Liver (tissue), 9 donors: ENCODE results near the gene INSC. TPM values are rescaled to one million over a fixed set of nuclear protein-coding genes. Genes with fewer than 3 reads are reported as not detected.

ENCODE experiments used
- DNase-seq: peaks from one replicate; pipeline ENCODE4 v3.0.0-alpha.2; 2017; ENCODE audit warnings: low spot score
- H3K27ac ChIP-seq, 2 donors: one replicate each; pipeline ENCODE4 v1.7.0; 2013; ENCODE audit warnings: inconsistent platforms in 2 of 2, low read length in 2 of 2, control low read depth in 1 of 2, low read depth in 1 of 2, mild to moderate bottlenecking in 1 of 2
- H3K27me3 ChIP-seq, 4 donors: one replicate each; pipeline versions ENCODE4 v1.6.1 to v1.7.0; 2013; ENCODE audit warnings: low read length in 3 of 4, inconsistent platforms in 1 of 4, mild to moderate bottlenecking in 1 of 4, moderate library complexity in 1 of 4; ENCODE audit not compliant: control insufficient read depth in 4 of 4, insufficient read depth in 4 of 4
- H3K36me3 ChIP-seq, 4 donors: one replicate each; pipeline versions ENCODE4 v1.6.1 to v1.7.0; 2013; ENCODE audit warnings: low read length in 3 of 4, mild to moderate bottlenecking in 3 of 4, low read depth in 1 of 4, moderate library complexity in 1 of 4; ENCODE audit not compliant: control insufficient read depth in 4 of 4, insufficient read depth in 3 of 4
- H3K4me1 ChIP-seq, 4 donors: one replicate each; pipeline versions ENCODE4 v1.6.1 to v1.7.0; 2013; ENCODE audit warnings: low read length in 3 of 4, mild to moderate bottlenecking in 3 of 4, moderate library complexity in 1 of 4; ENCODE audit not compliant: control insufficient read depth in 4 of 4, insufficient read depth in 4 of 4
- H3K4me3 ChIP-seq, 3 donors: one replicate each; pipeline versions ENCODE4 v1.6.1 to v1.7.0; 2013; ENCODE audit warnings: low read length in 3 of 3, control low read depth in 1 of 3, low read depth in 1 of 3, mild to moderate bottlenecking in 1 of 3
- H3K9ac ChIP-seq, 2 donors: one replicate each; pipeline ENCODE4 v1.7.0; 2013; ENCODE audit warnings: low read length in 2 of 2, mild to moderate bottlenecking in 2 of 2, moderate library complexity in 2 of 2, control low read depth in 1 of 2, low read depth in 1 of 2
- H3K9me3 ChIP-seq, 4 donors: one replicate each; pipeline versions ENCODE4 v1.6.1 to v1.7.0; 2013; ENCODE audit warnings: low read length in 3 of 4; ENCODE audit not compliant: control insufficient read depth in 4 of 4
- EGR1 ChIP-seq, 2 donors: IDR thresholded peaks; 2 replicates each; pipeline ENCODE4 v1.6.1; 2016 to 2018; ENCODE audit warnings: antibody characterized with exemption in 2 of 2, low read depth in 2 of 2
- FOXA1 ChIP-seq: IDR thresholded peaks from 2 replicates; pipeline ENCODE4 v1.6.1; 2016; ENCODE audit warnings: antibody characterized with exemption
- FOXA2 ChIP-seq: IDR thresholded peaks from 2 replicates; pipeline ENCODE4 v1.6.1; 2016; ENCODE audit warnings: antibody characterized with exemption
- GABPA ChIP-seq, 2 donors: IDR thresholded peaks in 1 of 2; conservative IDR thresholded peaks in 1 of 2; 2 replicates each; pipeline ENCODE4 v1.6.1; 2016; ENCODE audit warnings: antibody characterized with exemption in 2 of 2, mild to moderate bottlenecking in 1 of 2, moderate library complexity in 1 of 2
- HNF4A ChIP-seq, 2 donors: conservative IDR thresholded peaks; 2 replicates each; pipeline ENCODE4 v1.6.1; 2016; ENCODE audit warnings: antibody characterized with exemption in 2 of 2, mild to moderate bottlenecking in 2 of 2
- HNF4G ChIP-seq: IDR thresholded peaks from 2 replicates; pipeline ENCODE4 v1.6.1; 2016; ENCODE audit warnings: antibody characterized with exemption
- JUND ChIP-seq, 2 donors: IDR thresholded peaks; 2 replicates each; pipeline ENCODE4 v1.6.1; 2016; ENCODE audit warnings: antibody characterized with exemption in 2 of 2
- NR2F2 ChIP-seq: IDR thresholded peaks from 2 replicates; pipeline ENCODE4 v1.6.1; 2016; ENCODE audit warnings: antibody characterized with exemption
- RAD21 ChIP-seq, 2 donors: IDR thresholded peaks; 2 replicates each; pipeline ENCODE4 v1.6.1; 2016; ENCODE audit warnings: antibody characterized with exemption in 2 of 2, mild to moderate bottlenecking in 2 of 2
- RXRA ChIP-seq, 2 donors: IDR thresholded peaks; 2 replicates each; pipeline ENCODE4 v1.6.1; 2017 to 2018; ENCODE audit warnings: antibody characterized with exemption in 2 of 2, mild to moderate bottlenecking in 1 of 2
- SP1 ChIP-seq: IDR thresholded peaks from 2 replicates; pipeline ENCODE4 v1.6.1; 2018; ENCODE audit warnings: antibody characterized with exemption, mild to moderate bottlenecking
- TAF1 ChIP-seq: conservative IDR thresholded peaks from 2 replicates; pipeline ENCODE4 v1.6.1; 2016; ENCODE audit warnings: antibody characterized with exemption, mild to moderate bottlenecking
- YY1 ChIP-seq: IDR thresholded peaks from 2 replicates; pipeline ENCODE4 v1.6.1; 2016; ENCODE audit warnings: antibody characterized with exemption, mild to moderate bottlenecking
- WGBS: extraction: QIAGEN DNeasy Blood & Tissue Kit; methylation state at CpG from one replicate; pipeline ENCODE4 v1.1.7; 2013; 5-methylcytosine and 5-hydroxymethylcytosine counted together
- polyA plus RNA-seq, 2 donors: library from polyadenylated mRNA; stranded (reverse) in 1 of 2; unstranded in 1 of 2; fragments of 200-250 nt in 1 of 2; fragments of >200 nt in 1 of 2; fragmentation: Nextera tagmentation in 1 of 2; extraction: Ambion mirVana in 1 of 2; gene quantifications; one replicate each; pipeline versions ENCODE4 v1.2.1 to v1.2.3, GENCODE V29; 2013 to 2015
- total RNA-seq, 2 donors: library from RNA; depleted of rRNA; stranded (reverse); fragments of >200 nt; gene quantifications; one replicate each; pipeline ENCODE4 v1.2.3, GENCODE V29; 2014
- TF ChIP-seq, protein P1 (sequence below): IDR thresholded peaks from 2 replicates; pipeline ENCODE4 v1.6.1; 2016; ENCODE audit warnings: antibody characterized with exemption, mild to moderate bottlenecking
- TF ChIP-seq, protein P2 (sequence below): IDR thresholded peaks from 2 replicates; pipeline ENCODE4 v1.6.1; 2016; ENCODE audit warnings: antibody characterized with exemption
- TF ChIP-seq, protein P3 (sequence below): fragments of 150-350 bp; IDR thresholded peaks from 2 replicates; pipeline ENCODE4 v1.5.1; 2017; ENCODE audit warnings: improper control_type of control experiment, low read depth, low read length; ENCODE audit not compliant: missing input control
- TF ChIP-seq, protein P4 (sequence below): IDR thresholded peaks from 2 replicates; pipeline ENCODE4 v1.6.1; 2016; ENCODE audit warnings: antibody characterized with exemption
- TF ChIP-seq, protein P5 (sequence below): IDR thresholded peaks from 2 replicates; pipeline ENCODE4 v1.6.1; 2016; ENCODE audit warnings: antibody characterized with exemption
- donor health status: healthy.
- donor health status: healthy.
- donor health status: healthy.
- donor health status: healthy.
- donor health status: healthy.

The INSC gene
- total and polyA plus RNA-seq, 4 donors, result 0.02 to 0.25 (median 0.12) TPM

DNA sequence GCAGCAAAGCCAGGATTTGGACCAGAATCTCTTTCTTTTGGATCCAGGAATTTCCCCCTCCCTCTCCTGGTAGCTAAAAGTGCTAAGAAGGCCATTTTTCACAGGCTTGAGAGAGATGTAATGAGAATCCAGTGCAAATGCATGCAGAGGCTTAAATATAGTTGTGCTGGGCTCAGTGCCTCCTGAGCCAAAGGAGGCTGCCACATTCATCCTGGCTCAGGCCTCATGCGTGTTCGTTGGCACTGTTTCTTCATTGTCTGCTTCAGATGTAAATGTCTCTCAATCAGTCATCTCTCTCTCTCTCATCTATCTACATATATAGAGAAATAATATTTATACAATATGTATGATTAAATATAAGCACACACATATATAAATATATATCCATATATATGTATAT lies 83.6 kb downstream of the INSC start:
- WGBS, result 85% methylated on average over 2 of the region's 2 CpGs
- TF ChIP-seq, protein P1, sequence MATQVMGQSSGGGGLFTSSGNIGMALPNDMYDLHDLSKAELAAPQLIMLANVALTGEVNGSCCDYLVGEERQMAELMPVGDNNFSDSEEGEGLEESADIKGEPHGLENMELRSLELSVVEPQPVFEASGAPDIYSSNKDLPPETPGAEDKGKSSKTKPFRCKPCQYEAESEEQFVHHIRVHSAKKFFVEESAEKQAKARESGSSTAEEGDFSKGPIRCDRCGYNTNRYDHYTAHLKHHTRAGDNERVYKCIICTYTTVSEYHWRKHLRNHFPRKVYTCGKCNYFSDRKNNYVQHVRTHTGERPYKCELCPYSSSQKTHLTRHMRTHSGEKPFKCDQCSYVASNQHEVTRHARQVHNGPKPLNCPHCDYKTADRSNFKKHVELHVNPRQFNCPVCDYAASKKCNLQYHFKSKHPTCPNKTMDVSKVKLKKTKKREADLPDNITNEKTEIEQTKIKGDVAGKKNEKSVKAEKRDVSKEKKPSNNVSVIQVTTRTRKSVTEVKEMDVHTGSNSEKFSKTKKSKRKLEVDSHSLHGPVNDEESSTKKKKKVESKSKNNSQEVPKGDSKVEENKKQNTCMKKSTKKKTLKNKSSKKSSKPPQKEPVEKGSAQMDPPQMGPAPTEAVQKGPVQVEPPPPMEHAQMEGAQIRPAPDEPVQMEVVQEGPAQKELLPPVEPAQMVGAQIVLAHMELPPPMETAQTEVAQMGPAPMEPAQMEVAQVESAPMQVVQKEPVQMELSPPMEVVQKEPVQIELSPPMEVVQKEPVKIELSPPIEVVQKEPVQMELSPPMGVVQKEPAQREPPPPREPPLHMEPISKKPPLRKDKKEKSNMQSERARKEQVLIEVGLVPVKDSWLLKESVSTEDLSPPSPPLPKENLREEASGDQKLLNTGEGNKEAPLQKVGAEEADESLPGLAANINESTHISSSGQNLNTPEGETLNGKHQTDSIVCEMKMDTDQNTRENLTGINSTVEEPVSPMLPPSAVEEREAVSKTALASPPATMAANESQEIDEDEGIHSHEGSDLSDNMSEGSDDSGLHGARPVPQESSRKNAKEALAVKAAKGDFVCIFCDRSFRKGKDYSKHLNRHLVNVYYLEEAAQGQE, result no peak
- TF ChIP-seq SP1, result no peak
- TF ChIP-seq RXRA (IDR thresholded peaks at IDR 0.05), result no peak
- TF ChIP-seq HNF4G, result no peak
- no peak for TF ChIP-seq YY1
- no peak for TF ChIP-seq RAD21 (IDR thresholded peaks at IDR 0.05)
- no peak for TF ChIP-seq NR2F2
- no peak overlapping the region for H3K4me3 ChIP-seq
- H3K9me3 ChIP-seq, result no peaks in the 10 kb centered on the region
- H3K9ac ChIP-seq, result no peak overlapping the region
- H3K4me1 ChIP-seq, result peaks cover 11 to 69% (median 38%) of the 10 kb centered on the region in 4 donors
- no peak for DNase-seq
- H3K36me3 ChIP-seq, result no peaks in the 10 kb centered on the region
- no peaks in the 10 kb centered on the region for H3K27me3 ChIP-seq
- H3K27ac ChIP-seq, result no peak overlapping the region

DNA sequence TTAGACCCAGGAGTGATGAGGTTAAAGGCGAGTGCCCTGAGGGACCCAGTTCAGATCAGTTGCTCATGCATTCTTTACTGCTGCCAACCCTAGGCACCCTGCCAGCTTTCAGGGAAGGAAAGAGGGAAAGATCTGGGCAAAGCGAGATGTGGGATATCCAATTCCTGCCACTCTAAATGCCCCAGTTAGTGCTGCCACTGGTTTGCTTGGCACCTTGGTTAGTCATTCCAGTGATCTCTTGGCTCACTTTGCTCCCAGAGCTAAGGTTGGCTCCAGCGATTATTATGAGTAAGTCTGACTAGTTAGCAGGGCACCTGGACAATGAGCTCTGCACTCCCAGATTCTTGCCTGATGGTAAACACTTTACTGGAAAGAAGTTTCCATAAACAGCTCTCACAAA lies 85.0 kb downstream of the INSC start:
- no peaks in the 10 kb centered on the region for H3K27me3 ChIP-seq
- H3K9me3 ChIP-seq, result no peaks in the 10 kb centered on the region
- peak overlapping the region; percentile 63 to 80 for H3K27ac ChIP-seq
- H3K4me3 ChIP-seq, result no peak overlapping the region
- 30% methylated on average over 3 of the region's 3 CpGs for WGBS
- H3K9ac ChIP-seq, result no peak overlapping the region
- H3K4me1 ChIP-seq, result peaks cover 4 to 66% (median 36%) of the 10 kb centered on the region in 4 donors
- H3K36me3 ChIP-seq, result no peaks in the 10 kb centered on the region
- DNase-seq, result no peak
- TF ChIP-seq HNF4A (conservative IDR thresholded peaks at IDR 0.05) (peak; percentile 75 to 83), EGR1 (IDR thresholded peaks at IDR 0.05; ENCODE audit: low read depth in 2 of 2) (no peak), RXRA (IDR thresholded peaks at IDR 0.05) (peak; percentile 90), HNF4G (peak; percentile 16), GABPA (IDR thresholded peaks at IDR 0.05 in 1 of 2, conservative IDR thresholded peaks at IDR 0.05 in 1 of 2) (no peak), YY1 (no peak), FOXA1 (no peak), NR2F2 (peak; percentile 18), RAD21 (IDR thresholded peaks at IDR 0.05) (peak in 1 of 2 donors; percentile 44), JUND (IDR thresholded peaks at IDR 0.05) (peak in 1 of 2 donors; percentile 65), TAF1 (no peak), FOXA2 (no peak), SP1 (peak; percentile 63)
- TF ChIP-seq, protein P1, result peak; percentile 41
- TF ChIP-seq, protein P2, sequence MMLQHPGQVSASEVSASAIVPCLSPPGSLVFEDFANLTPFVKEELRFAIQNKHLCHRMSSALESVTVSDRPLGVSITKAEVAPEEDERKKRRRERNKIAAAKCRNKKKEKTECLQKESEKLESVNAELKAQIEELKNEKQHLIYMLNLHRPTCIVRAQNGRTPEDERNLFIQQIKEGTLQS, result peak; percentile 29
- TF ChIP-seq, protein P3, sequence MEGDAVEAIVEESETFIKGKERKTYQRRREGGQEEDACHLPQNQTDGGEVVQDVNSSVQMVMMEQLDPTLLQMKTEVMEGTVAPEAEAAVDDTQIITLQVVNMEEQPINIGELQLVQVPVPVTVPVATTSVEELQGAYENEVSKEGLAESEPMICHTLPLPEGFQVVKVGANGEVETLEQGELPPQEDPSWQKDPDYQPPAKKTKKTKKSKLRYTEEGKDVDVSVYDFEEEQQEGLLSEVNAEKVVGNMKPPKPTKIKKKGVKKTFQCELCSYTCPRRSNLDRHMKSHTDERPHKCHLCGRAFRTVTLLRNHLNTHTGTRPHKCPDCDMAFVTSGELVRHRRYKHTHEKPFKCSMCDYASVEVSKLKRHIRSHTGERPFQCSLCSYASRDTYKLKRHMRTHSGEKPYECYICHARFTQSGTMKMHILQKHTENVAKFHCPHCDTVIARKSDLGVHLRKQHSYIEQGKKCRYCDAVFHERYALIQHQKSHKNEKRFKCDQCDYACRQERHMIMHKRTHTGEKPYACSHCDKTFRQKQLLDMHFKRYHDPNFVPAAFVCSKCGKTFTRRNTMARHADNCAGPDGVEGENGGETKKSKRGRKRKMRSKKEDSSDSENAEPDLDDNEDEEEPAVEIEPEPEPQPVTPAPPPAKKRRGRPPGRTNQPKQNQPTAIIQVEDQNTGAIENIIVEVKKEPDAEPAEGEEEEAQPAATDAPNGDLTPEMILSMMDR, result no peak
- TF ChIP-seq, protein P4, sequence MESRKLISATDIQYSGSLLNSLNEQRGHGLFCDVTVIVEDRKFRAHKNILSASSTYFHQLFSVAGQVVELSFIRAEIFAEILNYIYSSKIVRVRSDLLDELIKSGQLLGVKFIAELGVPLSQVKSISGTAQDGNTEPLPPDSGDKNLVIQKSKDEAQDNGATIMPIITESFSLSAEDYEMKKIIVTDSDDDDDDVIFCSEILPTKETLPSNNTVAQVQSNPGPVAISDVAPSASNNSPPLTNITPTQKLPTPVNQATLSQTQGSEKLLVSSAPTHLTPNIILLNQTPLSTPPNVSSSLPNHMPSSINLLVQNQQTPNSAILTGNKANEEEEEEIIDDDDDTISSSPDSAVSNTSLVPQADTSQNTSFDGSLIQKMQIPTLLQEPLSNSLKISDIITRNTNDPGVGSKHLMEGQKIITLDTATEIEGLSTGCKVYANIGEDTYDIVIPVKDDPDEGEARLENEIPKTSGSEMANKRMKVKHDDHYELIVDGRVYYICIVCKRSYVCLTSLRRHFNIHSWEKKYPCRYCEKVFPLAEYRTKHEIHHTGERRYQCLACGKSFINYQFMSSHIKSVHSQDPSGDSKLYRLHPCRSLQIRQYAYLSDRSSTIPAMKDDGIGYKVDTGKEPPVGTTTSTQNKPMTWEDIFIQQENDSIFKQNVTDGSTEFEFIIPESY, result peak; percentile 22
- TF ChIP-seq, protein P5, sequence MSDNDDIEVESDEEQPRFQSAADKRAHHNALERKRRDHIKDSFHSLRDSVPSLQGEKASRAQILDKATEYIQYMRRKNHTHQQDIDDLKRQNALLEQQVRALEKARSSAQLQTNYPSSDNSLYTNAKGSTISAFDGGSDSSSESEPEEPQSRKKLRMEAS, result peak; percentile 41
